ENCODE data around the gene EXOC4. TPM values are rescaled to one million over a fixed set of nuclear protein-coding genes. Genes with fewer than 3 reads are reported as not detected.

Gene EXOC4
- total RNA-seq, 1 experiment from 2014 or later, result 66.2 TPM

GRCh38 chr7:133361806-133362205 lies 108.9 kb downstream of the EXOC4 start:
- Histone ChIP-seq H3K9me3 (no peaks in the 10 kb centered on the region), H3K4me3 (ENCODE audit: low read depth, low read length) (no peak overlapping the region), H3K36me3 (ENCODE audit: control insufficient read depth, insufficient read depth, low read length) (no peaks in the 10 kb centered on the region), H3K4me1 (no peaks in the 10 kb centered on the region), H3K27me3 (replicated peaks; ENCODE audit: control insufficient read depth, insufficient read depth, low read length) (no peaks in the 10 kb centered on the region)
- H3K36me3 Mint-ChIP-seq (ENCODE audit: insufficient read depth, unreplicated experiment), result no peaks in the 10 kb centered on the region
- H3K27me3 Mint-ChIP-seq (ENCODE audit: insufficient read depth, unreplicated experiment), result no peaks in the 10 kb centered on the region
- no peak for TF ChIP-seq CTCF (IDR thresholded peaks at IDR 0.05; ENCODE audit: insufficient read depth in 1 of 2, low read depth in 1 of 2, low read length in 1 of 2, severe bottlenecking in 1 of 2, unreplicated experiment in 1 of 2)
- no peaks in the 10 kb centered on the region for H3K4me1 Mint-ChIP-seq (ENCODE audit: low read depth, unreplicated experiment)
- H3K9me3 Mint-ChIP-seq (ENCODE audit: unreplicated experiment), result peaks cover 9% of the 10 kb centered on the region
- ChIA-PET CTCF (no interaction called here), POLR2A (no interaction called here)
- BruUV-seq (replicated peaks), result no TSS peak
- no peak overlapping the region for H3K27ac Mint-ChIP-seq (ENCODE audit: unreplicated experiment)
- intact Hi-C loops (cut with micrococcal nuclease; ENCODE audit: unreplicated experiment), result no loop called here
- H3K4me3 Mint-ChIP-seq (ENCODE audit: unreplicated experiment), result no peak overlapping the region
- no peak for DNase-seq

- no peak for TF ChIP-seq CTCF (IDR thresholded peaks at IDR 0.05; ENCODE audit: insufficient read depth in 1 of 2, low read depth in 1 of 2, low read length in 1 of 2, severe bottlenecking in 1 of 2, unreplicated experiment in 1 of 2)
- Histone ChIP-seq H3K4me3 (ENCODE audit: low read depth, low read length) (no peak overlapping the region), H3K4me1 (no peaks in the 10 kb centered on the region), H3K9me3 (no peaks in the 10 kb centered on the region), H3K27me3 (replicated peaks; ENCODE audit: control insufficient read depth, insufficient read depth, low read length) (no peaks in the 10 kb centered on the region), H3K36me3 (ENCODE audit: control insufficient read depth, insufficient read depth, low read length) (no peaks in the 10 kb centered on the region)
- Mint-ChIP-seq H3K36me3 (ENCODE audit: insufficient read depth, unreplicated experiment) (no peaks in the 10 kb centered on the region), H3K4me3 (ENCODE audit: unreplicated experiment) (no peak overlapping the region), H3K4me1 (ENCODE audit: low read depth, unreplicated experiment) (no peaks in the 10 kb centered on the region), H3K9me3 (ENCODE audit: unreplicated experiment) (peaks cover 6% of the 10 kb centered on the region), H3K27me3 (ENCODE audit: insufficient read depth, unreplicated experiment) (no peaks in the 10 kb centered on the region), H3K27ac (ENCODE audit: unreplicated experiment) (no peak overlapping the region)
- intact Hi-C loops (cut with micrococcal nuclease; ENCODE audit: unreplicated experiment), result no loop called here
- ChIA-PET POLR2A (no interaction called here), CTCF (no interaction called here)
- DNase-seq, result no peak
- no TSS peak for BruUV-seq (replicated peaks)
These were observed 112.2 kb downstream of the EXOC4 start for GRCh38 chr7:133364959-133365690.

DNA sequence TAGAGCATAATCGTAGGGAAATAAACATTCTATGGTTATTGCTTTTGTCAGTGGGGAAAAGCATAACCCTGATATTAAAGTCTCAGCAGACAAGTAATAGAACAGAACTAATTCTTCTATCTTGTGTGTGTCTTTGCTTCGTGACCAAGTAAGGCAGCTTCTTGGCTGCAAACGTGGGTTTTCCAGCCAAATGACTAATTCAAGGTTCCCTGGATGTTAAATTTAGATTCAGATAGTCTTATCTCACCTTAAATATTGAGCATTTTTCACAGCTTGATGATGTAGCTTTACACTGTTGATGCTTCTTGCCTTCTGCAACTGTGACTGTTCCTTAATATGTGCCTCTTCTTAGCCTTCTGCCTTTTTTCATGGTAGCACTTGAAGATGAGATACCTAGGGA lies 113.0 kb downstream of the EXOC4 start:
- ChIA-PET POLR2A (no interaction called here), CTCF (no interaction called here)
- no peaks in the 10 kb centered on the region for H3K4me1 Mint-ChIP-seq (ENCODE audit: low read depth, unreplicated experiment)
- no peak for TF ChIP-seq CTCF (IDR thresholded peaks at IDR 0.05; ENCODE audit: insufficient read depth in 1 of 2, low read depth in 1 of 2, low read length in 1 of 2, severe bottlenecking in 1 of 2, unreplicated experiment in 1 of 2)
- no peak for DNase-seq
- no peaks in the 10 kb centered on the region for H3K9me3 Mint-ChIP-seq (ENCODE audit: unreplicated experiment)
- Histone ChIP-seq H3K27me3 (replicated peaks; ENCODE audit: control insufficient read depth, insufficient read depth, low read length) (no peaks in the 10 kb centered on the region), H3K4me1 (no peaks in the 10 kb centered on the region), H3K4me3 (ENCODE audit: low read depth, low read length) (no peak overlapping the region), H3K36me3 (ENCODE audit: control insufficient read depth, insufficient read depth, low read length) (no peaks in the 10 kb centered on the region), H3K9me3 (no peaks in the 10 kb centered on the region)
- BruUV-seq (replicated peaks), result no TSS peak
- H3K27me3 Mint-ChIP-seq (ENCODE audit: insufficient read depth, unreplicated experiment), result no peaks in the 10 kb centered on the region
- intact Hi-C loops (cut with micrococcal nuclease; ENCODE audit: unreplicated experiment), result no loop called here
- no peaks in the 10 kb centered on the region for H3K36me3 Mint-ChIP-seq (ENCODE audit: insufficient read depth, unreplicated experiment)
- H3K27ac Mint-ChIP-seq (ENCODE audit: unreplicated experiment), result no peak overlapping the region
- H3K4me3 Mint-ChIP-seq (ENCODE audit: unreplicated experiment), result no peak overlapping the region
